Germinal center (tissue), 1 donor: ENCODE results near the gene LZTR1.

Experiments
- DNase-seq: peaks from one replicate; pipeline ENCODE4 v3.0.0; 2012; ENCODE audit warnings: mixed read lengths, low spot score

LZTR1 gene

GRCh38 chr22:20951151-20951931 lies 30.8 kb upstream of the LZTR1 start:
- no peak for DNase-seq

GRCh38 chr22:20951932-20952380 lies 30.1 kb upstream of the LZTR1 start:
- DNase-seq = no peak

DNA sequence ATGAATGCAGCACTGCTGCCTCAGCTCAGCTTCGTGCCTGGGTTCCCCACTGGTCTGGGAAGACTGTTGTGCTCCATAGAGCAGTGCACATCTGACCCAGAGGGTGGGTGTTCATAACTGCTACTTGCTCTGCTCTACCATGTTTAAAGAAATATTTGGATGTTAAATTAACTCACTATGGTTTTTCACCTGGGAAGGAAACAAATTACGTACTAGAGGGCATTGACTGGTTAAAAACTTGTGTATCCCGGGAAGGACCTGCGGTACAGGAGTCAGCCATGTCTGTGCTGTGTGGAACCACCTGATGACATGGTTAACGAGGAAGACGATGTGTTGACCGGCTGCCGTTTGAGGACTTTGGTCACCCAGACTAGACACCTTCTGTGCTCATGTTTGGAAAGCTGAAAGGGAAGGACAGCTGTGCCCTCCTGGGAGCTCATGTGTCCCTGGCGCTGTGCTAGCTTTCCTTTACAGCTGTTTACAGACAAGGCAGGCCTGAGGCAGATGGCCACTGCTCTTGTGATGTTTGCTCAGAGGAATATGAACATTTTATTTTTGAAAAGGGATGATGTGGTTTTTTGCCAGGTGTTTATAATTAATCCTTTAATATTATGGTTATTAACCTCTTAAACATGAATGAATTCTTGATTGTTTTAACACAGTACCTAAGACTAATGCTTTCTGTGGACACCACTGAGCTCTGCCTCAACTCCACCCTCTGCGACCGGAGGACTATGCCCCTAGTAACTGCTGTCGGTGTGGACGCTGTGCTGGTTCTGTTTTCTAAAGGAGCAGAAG lies 29.4 kb upstream of the LZTR1 start:
- DNase-seq = no peak

- no peak for DNase-seq
Observed at GRCh38 chr22:20953342-20953608, 28.8 kb upstream of the LZTR1 start.

GRCh38 chr22:20953668-20954500 lies 28.2 kb upstream of the LZTR1 start:
- DNase-seq = no peak

DNA sequence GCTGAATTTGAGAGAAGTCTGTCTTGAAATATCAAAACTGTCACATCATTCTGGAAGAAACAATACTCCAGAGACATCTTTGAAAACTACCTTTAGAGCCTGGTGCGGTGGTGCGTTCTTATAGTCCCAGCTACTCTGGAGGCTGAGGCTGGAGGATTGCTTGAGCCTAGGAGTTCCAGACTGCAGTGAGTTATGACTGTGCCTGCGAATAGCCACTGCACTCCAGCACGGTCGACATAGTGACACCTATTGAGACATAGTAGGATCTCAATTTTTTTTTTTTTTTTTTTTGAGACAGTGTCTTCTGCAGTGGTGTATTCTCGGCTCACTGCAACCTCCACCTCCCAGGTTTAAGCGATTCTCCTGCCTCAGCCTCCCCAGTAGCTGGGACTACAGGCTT lies 26.5 kb upstream of the LZTR1 start:
- no peak for DNase-seq

- DNase-seq = no peak
Observed at GRCh38 chr22:20956258-20957101, 25.6 kb upstream of the LZTR1 start.

- no peak for DNase-seq
Observed at GRCh38 chr22:20957102-20957682, 24.9 kb upstream of the LZTR1 start.

DNA sequence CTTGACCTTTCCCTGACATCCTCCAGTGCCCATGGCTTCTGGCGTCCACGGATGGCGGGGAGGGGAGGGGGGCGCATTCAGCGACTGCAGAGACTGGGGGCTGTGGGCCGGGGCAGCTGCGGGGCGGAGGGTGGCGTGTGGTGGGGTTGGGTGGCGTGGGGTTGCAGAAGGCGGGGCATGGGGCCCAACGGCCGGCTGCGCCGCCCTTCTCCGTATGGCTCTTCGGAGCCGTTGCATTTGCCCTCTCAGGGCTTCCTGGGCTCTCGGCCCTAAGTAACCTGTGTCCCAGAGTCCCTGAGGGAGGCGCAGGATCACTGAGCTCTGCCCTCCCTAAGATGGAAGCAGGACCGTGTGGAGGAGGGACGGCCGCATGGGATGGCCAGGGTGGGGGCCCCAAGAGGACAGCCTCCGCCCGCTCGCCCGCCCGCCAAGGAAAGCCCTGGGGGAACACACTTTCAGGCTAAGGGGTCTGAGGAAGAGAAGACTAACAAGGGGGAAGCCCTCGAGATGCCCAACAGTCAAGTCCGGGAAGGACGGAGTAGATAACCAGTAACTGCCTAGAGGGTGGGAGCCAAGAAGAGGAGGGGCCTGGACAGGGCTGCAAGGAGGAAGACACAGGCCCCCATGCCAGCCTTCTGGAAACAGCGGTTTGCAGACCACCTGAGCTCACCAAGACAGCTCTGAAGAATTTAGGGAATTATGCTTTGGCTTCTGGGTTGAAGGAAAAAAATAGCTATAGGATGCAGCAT lies 24.2 kb upstream of the LZTR1 start:
- no peak for DNase-seq

GRCh38 chr22:20959578-20960461 lies 22.3 kb upstream of the LZTR1 start:
- no peak for DNase-seq

DNA sequence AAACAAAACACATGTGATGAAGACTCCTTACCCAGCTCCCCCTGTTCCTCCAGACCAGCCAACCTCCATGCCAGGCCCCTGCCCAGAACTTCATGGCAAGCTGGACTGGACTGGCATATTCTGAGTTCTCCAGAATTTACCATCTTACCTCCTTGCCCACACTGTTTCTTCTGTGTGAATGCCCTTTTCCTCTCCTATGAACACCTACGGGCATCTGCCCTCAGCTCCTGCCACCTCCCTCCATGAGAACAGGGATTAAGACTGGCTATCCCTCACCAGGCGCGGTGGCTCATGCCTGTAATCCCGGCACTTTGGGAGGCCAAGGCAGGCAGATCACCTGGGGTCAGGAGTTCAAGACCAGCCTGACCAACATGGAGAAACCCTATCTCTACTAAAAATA lies 21.5 kb upstream of the LZTR1 start:
- no peak for DNase-seq

GRCh38 chr22:20962491-20962945 lies 19.6 kb upstream of the LZTR1 start:
- DNase-seq = no peak

DNA sequence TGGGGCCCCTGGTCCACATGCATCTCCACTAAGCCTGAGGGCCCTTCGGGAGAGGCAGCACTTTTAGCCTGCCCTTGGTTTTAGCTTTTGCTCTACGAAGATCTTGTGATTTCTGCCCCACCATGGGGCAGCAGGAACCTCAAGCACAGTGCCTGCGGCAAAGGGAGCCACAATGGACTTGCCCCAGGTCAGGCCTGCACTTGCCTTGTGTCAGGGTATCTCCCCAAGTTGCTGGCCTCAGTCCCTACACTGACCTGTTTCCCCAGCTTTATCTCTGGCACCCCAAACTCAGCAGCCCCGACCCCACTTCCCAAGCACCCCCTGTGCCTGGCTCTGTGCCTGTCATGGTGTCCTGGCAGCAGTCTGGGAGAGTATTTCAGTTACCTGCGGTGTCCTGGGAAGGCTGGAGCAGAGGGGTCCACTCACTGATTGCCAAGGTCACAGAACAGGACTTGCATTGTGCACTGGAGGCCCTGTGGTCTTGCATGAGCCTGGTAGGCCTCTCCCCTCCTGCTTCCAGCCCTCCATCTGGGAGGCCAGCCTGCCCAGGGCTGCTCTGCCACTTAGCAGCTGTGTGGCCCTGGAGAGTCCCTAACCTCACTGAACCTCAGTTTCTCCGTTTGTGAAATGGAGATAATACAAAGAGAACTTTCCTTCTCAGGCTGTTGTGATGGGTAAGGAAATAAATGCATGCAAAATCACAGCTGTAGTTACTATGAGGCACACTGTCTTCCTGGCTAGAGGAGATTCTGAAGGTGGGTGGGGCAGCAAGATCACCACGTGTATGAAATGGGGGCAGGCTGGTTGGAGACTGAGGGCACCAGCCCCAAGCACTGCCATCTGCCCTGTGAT lies 18.7 kb upstream of the LZTR1 start:
- DNase-seq = no peak

DNA sequence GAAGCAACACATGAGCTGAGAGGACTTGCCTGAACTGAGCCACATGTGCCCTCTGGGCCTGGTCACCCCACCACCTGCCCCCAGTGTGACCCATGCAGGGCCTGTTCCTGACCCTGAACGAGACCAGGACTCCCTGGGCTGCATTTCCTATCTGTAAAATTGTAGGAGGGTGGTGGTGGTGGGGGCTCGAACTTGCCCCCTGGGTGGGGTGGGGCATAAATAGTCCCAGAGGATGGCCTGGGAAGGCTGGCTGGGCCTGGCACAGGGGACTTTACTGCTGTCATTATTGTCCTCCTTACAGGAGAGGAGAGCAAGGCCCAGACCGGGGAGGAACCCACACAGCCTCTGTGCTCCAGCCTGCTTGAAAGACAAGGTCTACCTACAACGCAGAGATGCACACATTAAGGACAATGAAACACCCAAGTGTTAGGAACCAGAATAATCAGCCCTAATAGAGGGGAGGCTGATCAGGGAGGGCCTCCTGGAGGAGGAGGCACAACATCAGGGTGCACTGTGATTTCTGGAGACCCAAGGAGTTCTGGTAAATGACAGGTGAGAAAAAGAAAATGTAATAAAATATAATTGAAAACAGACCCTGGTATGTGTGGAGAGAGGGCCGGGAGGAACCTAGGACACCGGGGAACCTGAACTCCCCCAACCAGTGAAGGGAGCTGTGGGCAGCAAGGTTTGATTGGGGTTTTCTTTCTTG lies 17.9 kb upstream of the LZTR1 start:
- no peak for DNase-seq

GRCh38 chr22:20964799-20965103 lies 17.3 kb upstream of the LZTR1 start:
- no peak for DNase-seq

DNA sequence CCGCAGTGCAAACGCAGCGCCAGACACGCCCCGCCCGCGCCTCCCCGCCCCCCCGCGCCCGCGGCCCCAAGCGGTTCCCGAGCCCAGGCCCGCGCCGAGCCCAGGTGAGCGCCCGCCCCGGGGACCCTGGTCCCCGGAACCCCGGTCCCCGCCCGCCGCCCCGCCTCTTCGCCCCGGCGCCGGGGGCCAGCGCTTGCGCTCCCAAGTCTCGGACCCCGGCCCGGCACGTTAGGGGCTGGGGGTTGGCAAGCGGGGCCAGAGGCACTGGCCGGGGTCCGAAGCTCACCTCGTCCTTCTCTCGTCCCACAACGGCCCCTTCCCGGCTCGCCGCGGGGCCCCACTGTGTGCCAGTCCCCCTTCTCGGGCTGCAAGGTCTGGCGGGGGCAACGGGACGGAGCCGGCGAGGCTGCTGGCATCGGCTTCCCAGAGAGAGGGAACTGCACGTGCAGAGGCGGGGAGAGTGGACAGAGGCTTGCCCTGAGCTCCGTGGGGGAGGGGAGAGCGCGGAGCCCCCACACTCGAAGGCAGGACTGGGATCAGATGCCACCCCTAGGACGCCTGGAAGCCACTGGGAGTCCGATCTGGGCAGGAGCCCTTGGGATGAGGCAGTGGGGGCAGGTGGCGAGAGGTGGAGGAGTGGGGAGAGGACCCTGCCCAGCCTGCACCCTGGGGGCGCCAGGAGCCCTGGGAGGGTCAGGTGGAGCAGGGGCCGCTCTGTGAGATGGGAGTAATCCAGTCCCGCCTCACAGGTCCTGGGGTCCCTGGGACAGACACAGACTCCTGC lies 16.8 kb upstream of the LZTR1 start:
- DNase-seq = no peak
